Nasal cavity respiratory epithelium epithelial cell of viscerocranial mucosa (primary cell): ENCODE measurements around the gene PABPC1L2A. TPM values are rescaled to one million over a fixed set of nuclear protein-coding genes. Genes with fewer than 3 reads are reported as not detected.

Source experiments
- total RNA-seq: library from RNA; depleted of rRNA; stranded (reverse); fragments of >200 nt; gene quantifications from 2 replicates; pipeline ENCODE4 v1.2.3, GENCODE V29; 2014

Gene PABPC1L2A
- not detected in 2 replicates for total RNA-seq

DNA sequence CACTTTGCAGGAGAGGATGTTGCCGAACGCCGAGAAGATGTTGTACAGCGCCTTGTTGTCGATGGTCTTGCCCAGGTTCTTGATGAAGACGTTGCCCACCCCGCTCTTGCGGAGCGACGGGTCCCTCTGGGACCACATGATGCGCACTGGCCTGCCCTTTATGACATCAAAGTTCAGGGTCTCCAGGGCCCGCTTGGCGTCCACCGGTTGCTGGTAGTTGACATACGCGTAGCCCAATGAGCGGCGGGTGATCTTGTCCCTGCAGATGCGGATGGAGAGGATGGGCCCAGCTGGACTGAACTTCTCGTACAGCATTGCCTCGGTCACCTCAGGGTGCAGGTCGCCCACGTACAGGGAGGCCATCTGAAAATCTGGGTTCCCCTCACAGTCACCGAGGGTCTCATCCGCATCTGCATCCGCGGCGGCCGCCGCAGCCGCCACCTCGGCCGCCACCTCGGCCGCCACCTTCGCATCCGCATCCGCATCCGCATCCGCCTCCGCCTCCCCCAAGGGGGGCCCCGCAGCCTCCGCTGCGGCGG, at the start of gene PABPC1L2A:
Gene PABPC1L2A (minus strand): TSS at position 489 of the 539 bp plus-strand sequence. CDS start 126 bp downstream, at position 363.

Other genes with a start within 250 kb of the PABPC1L2A start
- not detected in 2 replicates for gene FAM236C, start 166.9 kb downstream of the PABPC1L2A start, total RNA-seq
- not detected in 2 replicates for gene FAM236A, start 141.3 kb downstream of the PABPC1L2A start, total RNA-seq
- gene DMRTC1, start 135.7 kb downstream of the PABPC1L2A start, total RNA-seq, result not detected in 2 replicates
- not detected in 2 replicates for gene PABPC1L2B, start 76.6 kb downstream of the PABPC1L2A start, total RNA-seq
- gene NAP1L2, start 135.3 kb upstream of the PABPC1L2A start, total RNA-seq, result 0.68 and 0.85 TPM in 2 replicates